HepG2 (cell line): ENCODE data around the gene IGFALS.

Source experiments
- ATF3 ChIP-seq: sonication (generic); formaldehyde crosslinking; IDR thresholded peaks from 2 replicates; pipeline ENCODE4 v1.4.0; 2020; ENCODE audit warnings: missing genetic modification reagents
- CTCF ChIP-seq: sonication (generic); formaldehyde crosslinking; IDR thresholded peaks from 2 replicates; pipeline ENCODE4 v1.5.0; 2020; ENCODE audit warnings: mild to moderate bottlenecking, missing genetic modification reagents, moderate library complexity
- EP300 ChIP-seq, 3 experiments: sonication (generic) in 1 of 3; formaldehyde crosslinking in 1 of 3; IDR thresholded peaks; 2 replicates each; pipeline versions ENCODE4 v1.5.1 to v1.6.1; 2011 to 2020; ENCODE audit warnings: low read depth in 2 of 3, low read length in 2 of 3, borderline replicate concordance in 1 of 3, improper control_type of control experiment in 1 of 3, mild to moderate bottlenecking in 1 of 3, missing genetic modification reagents in 1 of 3, moderate library complexity in 1 of 3
- GMEB2 ChIP-seq: IDR thresholded peaks from 2 replicates; pipeline ENCODE4 v1.6.1; 2016; ENCODE audit warnings: missing biosample characterization, missing genetic modification reagents, low read depth
- PHB2 ChIP-seq: fragments of 450-650 bp; IDR thresholded peaks from 2 replicates; pipeline ENCODE4 v1.6.1; 2018; ENCODE audit not compliant: partially characterized antibody
- POLR2A ChIP-seq, 2 experiments: IDR thresholded peaks; 2 replicates each; pipeline ENCODE4 v1.6.1; 2011; ENCODE audit warnings: low read depth in 2 of 2, low read length in 2 of 2, mild to moderate bottlenecking in 1 of 2, moderate library complexity in 1 of 2; ENCODE audit not compliant: insufficient read depth in 1 of 2
- POLR2AphosphoS5 ChIP-seq: IDR thresholded peaks from 2 replicates; pipeline ENCODE4 v1.6.1; 2012; ENCODE audit warnings: low read depth, low read length
- SOX6 ChIP-seq, 2 experiments: fragments of 450-650 bp in 1 of 2; sonication (generic) in 1 of 2; formaldehyde crosslinking in 1 of 2; IDR thresholded peaks; 2 replicates each; pipeline versions ENCODE4 v1.4.0 to v1.6.1; 2017 to 2020; ENCODE audit warnings: antibody characterized with exemption in 1 of 2, mild to moderate bottlenecking in 1 of 2, missing genetic modification reagents in 1 of 2
- ZNF619 ChIP-seq: sonication (generic); formaldehyde crosslinking; IDR thresholded peaks from 2 replicates; pipeline ENCODE4 v1.4.0; 2020; ENCODE audit warnings: mild to moderate bottlenecking, missing genetic modification reagents
- ZNF776 ChIP-seq: sonication (generic); formaldehyde crosslinking; IDR thresholded peaks from 2 replicates; pipeline ENCODE4 v1.4.0; 2020; ENCODE audit warnings: mild to moderate bottlenecking, missing genetic modification reagents

GRCh38 chr16:1772908-1773702 is 20.4 kb downstream of the IGFALS start, which contains the start of gene MRPS34:
- TF ChIP-seq GMEB2 (no peak; the same call in 1 of the 2 replicates), POLR2A (IDR thresholded peaks at IDR 0.05; ENCODE audit: insufficient read depth in 1 of 2, low read depth in 2 of 2, low read length in 2 of 2) (peak; percentile 73 to 86), SOX6 (IDR thresholded peaks at IDR 0.05) (no peak), SOX6 (CRISPR knock-in tag; IDR thresholded peaks at IDR 0.05) (peak; percentile 8; the same call in 1 of the 2 replicates), POLR2AphosphoS5 (peak; percentile 78), CTCF (CRISPR knock-in tag) (peak; percentile 91), PHB2 (no peak), ZNF619 (CRISPR knock-in tag) (no peak; the same call in 1 of the 2 replicates), EP300 (IDR thresholded peaks at IDR 0.05; ENCODE audit: low read depth in 2 of 2, low read length in 2 of 2) (peak in 1 of 2 experiments; percentile 21; a peak in 1 of 4 replicates), EP300 (CRISPR knock-in tag; IDR thresholded peaks at IDR 0.05; ENCODE audit: borderline replicate concordance) (no peak), ZNF776 (CRISPR knock-in tag) (peak; percentile 11; the same call in 1 of the 2 replicates), ATF3 (no peak)
